HEK293 (cell line): Measurements from ENCODE around the gene MATN1.

ENCODE experiments used
- BCL11A ChIP-seq: fragments of 450-650 bp; formaldehyde crosslinking; IDR thresholded peaks from 2 replicates; pipeline ENCODE4 v1.5.1; 2016; ENCODE audit warnings: low read depth, missing biosample characterization, missing genetic modification characterization
- GFI1B ChIP-seq: fragments of 450-650 bp; formaldehyde crosslinking; IDR thresholded peaks from 2 replicates; pipeline ENCODE4 v1.5.1; 2016; ENCODE audit warnings: missing biosample characterization, missing genetic modification characterization
- KLF16 ChIP-seq: fragments of 450-650 bp; formaldehyde crosslinking; IDR thresholded peaks from 2 replicates; pipeline ENCODE4 v1.5.1; 2017; ENCODE audit warnings: missing biosample characterization, missing genetic modification characterization
- KLF17 ChIP-seq: fragments of 450-650 bp; formaldehyde crosslinking; IDR thresholded peaks from 2 replicates; pipeline ENCODE4 v1.5.1; 2016; ENCODE audit warnings: missing biosample characterization, missing genetic modification characterization
- PBX3 ChIP-seq: sonication (generic); formaldehyde crosslinking; IDR thresholded peaks from 2 replicates; pipeline ENCODE4 v1.8.1; 2022; ENCODE audit warnings: mild to moderate bottlenecking, moderate library complexity, missing genetic modification reagents
- PRDM1 ChIP-seq: fragments of 450-650 bp; formaldehyde crosslinking; IDR thresholded peaks from 2 replicates; pipeline ENCODE4; 2016; ENCODE audit warnings: missing biosample characterization, missing genetic modification characterization
- SALL2 ChIP-seq: fragments of 450-650 bp; formaldehyde crosslinking; IDR thresholded peaks from 2 replicates; pipeline ENCODE4 v1.5.0; 2017; ENCODE audit warnings: missing biosample characterization, mild to moderate bottlenecking, missing genetic modification characterization, borderline replicate concordance
- TRIM28 ChIP-seq: IDR thresholded peaks from 2 replicates; pipeline ENCODE4 v1.6.1; 2011; ENCODE audit warnings: low read length, control low read depth, borderline replicate concordance
- TSHZ1 ChIP-seq: fragments of 450-650 bp; formaldehyde crosslinking; IDR thresholded peaks from 2 replicates; pipeline ENCODE4 v1.5.1; 2016; ENCODE audit warnings: missing biosample characterization, missing genetic modification characterization, borderline replicate concordance
- ZBTB11 ChIP-seq: fragments of 450-650 bp; formaldehyde crosslinking; conservative IDR thresholded peaks from 2 replicates; pipeline ENCODE4 v1.5.1; 2016; ENCODE audit warnings: low read depth, missing biosample characterization, missing genetic modification characterization
- ZFP37 ChIP-seq: fragments of 450-650 bp; formaldehyde crosslinking; IDR thresholded peaks from 2 replicates; pipeline ENCODE4 v1.5.1; 2016; ENCODE audit warnings: missing biosample characterization, missing genetic modification characterization
- ZNF19 ChIP-seq: fragments of 450-650 bp; formaldehyde crosslinking; IDR thresholded peaks from 2 replicates; pipeline ENCODE4; 2016; ENCODE audit warnings: missing biosample characterization, missing genetic modification characterization, low read depth
- ZNF211 ChIP-seq: fragments of 450-650 bp; formaldehyde crosslinking; IDR thresholded peaks from 2 replicates; pipeline ENCODE4 v1.5.1; 2016; ENCODE audit warnings: low read depth, missing biosample characterization, missing genetic modification characterization
- ZNF239 ChIP-seq: fragments of 450-650 bp; formaldehyde crosslinking; IDR thresholded peaks from 2 replicates; pipeline ENCODE4 v1.5.1; 2016; ENCODE audit warnings: missing biosample characterization, missing genetic modification characterization
- ZNF248 ChIP-seq: fragments of 450-650 bp; formaldehyde crosslinking; IDR thresholded peaks from 2 replicates; pipeline ENCODE4 v1.5.1; 2017; ENCODE audit warnings: missing biosample characterization, missing genetic modification characterization
- ZNF292 ChIP-seq: fragments of 450-650 bp; formaldehyde crosslinking; IDR thresholded peaks from 2 replicates; pipeline ENCODE4 v1.5.1; 2016; ENCODE audit warnings: low read depth, missing biosample characterization, missing genetic modification characterization, borderline replicate concordance
- ZNF510 ChIP-seq: fragments of 450-650 bp; formaldehyde crosslinking; IDR thresholded peaks from 2 replicates; pipeline ENCODE4 v1.5.1; 2018; ENCODE audit warnings: mild to moderate bottlenecking, missing genetic modification characterization, missing biosample characterization; ENCODE audit not compliant: insufficient replicate concordance
- ZNF518A ChIP-seq: fragments of 450-650 bp; formaldehyde crosslinking; conservative IDR thresholded peaks from 2 replicates; pipeline ENCODE4 v1.5.1; 2016; ENCODE audit warnings: low read depth, missing biosample characterization, missing genetic modification characterization
- ZNF529 ChIP-seq: fragments of 450-650 bp; formaldehyde crosslinking; IDR thresholded peaks from 2 replicates; pipeline ENCODE4 v1.5.1; 2017; ENCODE audit warnings: missing genetic modification characterization, missing biosample characterization; ENCODE audit not compliant: insufficient replicate concordance
- ZNF560 ChIP-seq: fragments of 450-650 bp; formaldehyde crosslinking; IDR thresholded peaks from 2 replicates; pipeline ENCODE4 v1.5.1; 2017; ENCODE audit warnings: missing biosample characterization, missing genetic modification characterization, borderline replicate concordance
- ZNF561 ChIP-seq: fragments of 450-650 bp; IDR thresholded peaks from 2 replicates; pipeline ENCODE4 v1.5.1; 2018; ENCODE audit warnings: missing biosample characterization, missing genetic modification characterization, borderline replicate concordance
- ZNF610 ChIP-seq: fragments of 450-650 bp; formaldehyde crosslinking; IDR thresholded peaks from 2 replicates; pipeline ENCODE4 v1.5.1; 2016; ENCODE audit warnings: missing biosample characterization, missing genetic modification characterization, borderline replicate concordance
- ZNF664 ChIP-seq: fragments of 450-650 bp; formaldehyde crosslinking; IDR thresholded peaks from 2 replicates; pipeline ENCODE4 v1.5.1; 2016; ENCODE audit warnings: missing biosample characterization, missing genetic modification characterization
- ZNF707 ChIP-seq: fragments of 450-650 bp; formaldehyde crosslinking; IDR thresholded peaks from 2 replicates; pipeline ENCODE4 v1.5.1; 2016; ENCODE audit warnings: missing biosample characterization, missing genetic modification characterization
- ZNF843 ChIP-seq: fragments of 450-650 bp; formaldehyde crosslinking; IDR thresholded peaks from 2 replicates; pipeline ENCODE4 v1.5.1; 2016; ENCODE audit warnings: missing biosample characterization, missing genetic modification characterization

The MATN1 gene

GRCh38 chr1:30718636-30719405 is 4.6 kb downstream of the MATN1 start (continued):
- TF ChIP-seq ZNF248 (tag by site-specific recombination) (no peak), ZNF19 (tag by site-specific recombination) (no peak), ZNF561 (tag by site-specific recombination) (no peak), ZBTB11 (tag by site-specific recombination) (peak; percentile 64), SALL2 (tag by site-specific recombination) (no peak), ZNF664 (tag by site-specific recombination) (no peak), ZNF843 (tag by site-specific recombination) (peak; percentile 42; the same call in 1 of the 2 replicates), ZNF518A (no peak), ZNF292 (tag by site-specific recombination) (no peak), ZNF211 (tag by site-specific recombination) (no peak), ZNF510 (tag by site-specific recombination) (no peak), ZNF239 (no peak), KLF16 (tag by site-specific recombination) (0 out of 2 replicates have a peak, but pooled peaks have one; percentile 51), PBX3 (CRISPR knock-in tag) (peak; percentile 51; the same call in 1 of the 2 replicates), GFI1B (no peak), ZNF529 (tag by site-specific recombination) (no peak), TSHZ1 (tag by site-specific recombination) (no peak), BCL11A (tag by site-specific recombination) (peak; percentile 96), ZFP37 (tag by site-specific recombination) (no peak), TRIM28 (no peak), PRDM1 (tag by site-specific recombination) (no peak), KLF17 (tag by site-specific recombination) (0 out of 2 replicates have a peak, but pooled peaks have one; percentile 38), ZNF610 (no peak), ZNF560 (tag by site-specific recombination) (no peak), ZNF707 (tag by site-specific recombination) (no peak)
